TTC549 (cell line): ENCODE measurements around the gene PDZD4.

Source experiments
- FAIRE-seq: peaks from 2 replicates; lab custom pipeline; 2012; peaks lifted over from hg19 to GRCh38; lab: Jason Lieb, UNC

Gene PDZD4

DNA sequence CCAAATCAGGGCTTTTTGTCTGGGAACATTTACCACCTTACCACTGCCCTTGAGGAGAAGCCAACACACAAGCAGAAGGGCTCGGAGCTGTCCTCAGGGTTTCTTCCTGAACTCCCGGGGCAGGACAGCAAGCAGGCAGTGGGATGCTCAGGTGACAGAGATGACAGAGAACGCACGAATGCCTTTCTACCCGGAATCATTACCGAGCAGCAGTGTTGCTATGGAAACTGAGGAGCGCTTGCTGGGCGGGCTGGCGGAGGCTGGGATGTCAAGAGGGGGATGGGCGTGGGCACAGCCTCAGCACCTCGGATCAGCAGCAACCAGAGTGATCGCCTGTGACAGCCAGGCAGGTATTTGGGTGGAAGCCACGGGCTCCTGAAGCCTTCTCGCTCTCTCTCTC lies 18.1 kb downstream of the PDZD4 start:
- no peak for FAIRE-seq

DNA sequence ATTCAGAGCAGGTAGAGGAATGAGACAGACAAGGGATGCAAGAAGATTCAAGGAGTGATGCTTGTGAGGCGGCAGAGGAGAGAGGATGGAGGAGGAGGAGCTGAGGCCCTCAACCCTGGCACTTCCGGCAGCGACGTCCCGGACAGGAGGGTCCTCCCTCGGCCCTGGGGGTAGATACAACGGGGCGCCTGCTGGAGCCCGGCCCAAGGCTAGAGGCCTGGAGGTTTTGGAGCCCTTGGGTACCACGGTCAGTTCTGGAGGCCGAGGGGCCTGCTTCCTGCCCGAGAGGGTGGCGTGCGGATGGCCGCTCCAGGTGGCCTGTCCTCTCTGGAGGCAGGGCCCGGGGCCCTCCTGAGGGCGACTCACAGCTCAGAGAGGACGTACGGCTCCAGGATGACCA lies 22.4 kb downstream of the PDZD4 start:
- FAIRE-seq, result no peak

DNA sequence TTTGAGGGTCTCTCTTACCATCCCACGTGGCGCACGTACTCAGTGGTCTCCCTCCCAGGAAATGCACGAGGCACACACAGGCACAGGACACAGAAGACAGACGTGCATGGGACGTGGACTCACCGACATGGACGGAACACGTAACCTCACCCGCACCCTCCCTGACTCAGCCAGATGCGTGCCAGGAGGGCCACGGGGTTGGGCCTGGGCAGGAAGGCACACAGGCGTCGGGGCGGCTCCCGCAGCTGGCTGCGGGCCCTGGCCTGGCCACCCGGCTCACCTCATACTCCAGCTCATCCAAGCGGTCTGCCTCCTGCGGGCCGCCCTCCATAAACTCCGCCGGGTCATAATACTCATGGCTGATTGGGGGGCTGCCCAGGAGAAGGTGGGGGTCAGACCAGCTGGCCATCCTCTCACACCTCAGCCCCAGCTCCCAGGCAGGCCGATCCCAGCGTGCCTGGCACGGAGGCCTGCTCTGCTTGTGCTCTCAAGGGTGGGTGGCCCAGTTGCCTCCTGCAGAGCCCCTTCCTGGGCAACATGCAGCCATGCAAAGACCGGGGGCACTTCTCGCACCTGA lies 23.3 kb downstream of the PDZD4 start:
- FAIRE-seq, result no peak

DNA sequence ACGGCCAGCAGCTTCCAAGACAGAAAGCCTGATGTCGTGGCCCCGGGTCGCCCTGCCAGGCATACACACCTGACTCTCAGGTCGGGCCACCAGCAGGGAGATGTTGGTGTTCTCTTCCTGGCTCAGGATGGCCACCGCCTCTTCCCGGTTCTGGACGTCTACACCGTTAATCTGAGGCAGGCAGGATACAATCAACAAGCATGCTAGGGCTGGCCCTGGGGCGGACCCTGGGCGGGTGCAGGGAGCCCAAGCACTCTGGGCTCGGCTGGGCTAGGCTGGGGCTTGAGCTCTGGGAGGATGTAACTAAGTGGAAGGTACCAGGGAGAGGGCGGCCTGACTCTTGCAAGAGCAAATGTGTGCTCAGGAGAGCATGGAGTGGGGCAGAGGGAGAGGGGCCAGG lies 24.9 kb downstream of the PDZD4 start:
- no peak for FAIRE-seq

DNA sequence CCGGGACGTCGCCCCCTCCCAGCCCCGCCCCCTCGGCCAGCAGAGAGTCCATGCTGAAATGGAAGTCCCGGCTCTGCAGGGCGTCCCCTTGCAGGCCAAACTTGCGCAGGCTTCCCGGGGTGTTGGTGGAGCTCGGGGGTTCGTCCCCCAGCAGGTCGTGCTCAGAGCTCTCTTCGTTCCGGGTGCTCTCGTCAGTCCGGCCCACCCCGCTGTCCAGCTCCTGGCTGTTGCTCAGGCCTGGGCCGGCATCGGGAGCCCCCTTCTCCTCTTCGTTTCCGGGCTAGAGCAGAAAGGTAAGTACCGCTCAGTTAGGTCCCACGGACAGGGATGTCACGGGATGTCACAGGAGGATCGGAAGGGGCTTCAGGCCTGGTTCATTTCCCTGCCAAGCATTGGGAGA lies 25.7 kb downstream of the PDZD4 start:
- FAIRE-seq, result no peak

DNA sequence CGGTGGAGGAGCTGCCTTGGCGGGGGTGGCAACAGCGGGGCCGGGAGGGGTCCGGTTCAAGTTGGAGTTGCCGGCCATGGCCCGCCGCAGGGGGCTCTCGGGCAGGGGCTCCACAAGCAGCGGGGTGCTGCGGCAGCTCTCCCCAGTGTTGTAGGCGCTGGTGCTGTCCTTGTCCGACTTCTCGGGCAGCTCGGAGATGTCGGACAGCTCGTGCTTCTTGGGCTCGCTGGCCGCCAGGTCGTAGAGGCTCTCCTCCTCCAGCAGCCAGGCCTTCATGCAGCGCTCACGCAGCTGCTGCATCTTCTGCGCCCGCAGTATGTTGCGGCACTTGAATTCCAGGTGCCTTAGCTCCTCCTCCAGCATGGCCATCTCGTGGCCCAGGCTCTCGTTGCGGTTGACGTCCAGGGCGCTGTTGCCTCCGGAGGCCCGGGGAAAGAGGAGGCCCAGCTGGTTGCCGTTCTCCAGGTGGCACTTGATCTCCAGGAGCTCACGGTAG lies 26.2 kb downstream of the PDZD4 start:
- FAIRE-seq, result no peak

DNA sequence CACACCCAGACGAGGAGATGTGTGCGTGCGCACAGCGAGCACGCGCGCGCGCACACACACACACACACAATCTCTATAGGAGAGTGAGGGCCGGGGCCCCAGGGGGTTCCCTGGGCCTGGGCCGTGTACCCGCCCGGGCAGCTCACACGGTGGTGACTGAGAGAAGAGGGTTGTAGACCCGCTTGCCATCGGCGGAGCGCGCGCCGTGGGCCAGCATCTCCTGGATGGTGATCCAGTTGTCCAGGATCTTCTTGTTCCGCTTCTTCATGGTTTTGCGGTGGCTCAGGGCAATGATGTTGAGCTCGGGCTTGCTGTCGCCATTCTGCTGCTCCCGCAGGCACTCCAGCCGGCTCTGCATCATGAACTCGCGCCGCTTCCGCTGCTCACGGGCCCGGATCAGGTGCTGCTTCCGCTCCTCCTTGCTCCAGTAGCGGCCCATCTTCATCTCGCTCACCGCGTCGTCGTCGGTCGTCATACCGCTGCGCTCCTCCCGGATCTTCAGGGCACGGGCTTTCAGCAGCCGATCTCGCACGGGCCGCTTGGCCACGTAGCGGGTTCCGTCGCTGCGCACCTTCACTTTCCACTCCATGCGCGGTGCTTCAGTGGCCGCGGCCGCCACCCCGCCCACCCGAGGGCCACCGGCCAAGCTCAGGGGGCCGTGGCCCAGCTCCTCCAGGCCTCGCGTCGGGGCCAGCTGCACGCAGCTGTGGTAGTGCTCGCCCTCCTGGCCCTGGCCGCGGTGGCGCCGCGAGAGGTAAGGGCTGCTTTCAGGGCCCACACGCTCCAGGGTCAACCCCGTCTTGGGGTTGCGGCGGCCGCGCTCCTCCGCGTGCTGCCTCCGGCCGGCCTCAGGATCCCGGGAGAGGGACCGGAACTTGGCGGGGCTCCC lies 26.9 kb downstream of the PDZD4 start:
- FAIRE-seq, result no peak

DNA sequence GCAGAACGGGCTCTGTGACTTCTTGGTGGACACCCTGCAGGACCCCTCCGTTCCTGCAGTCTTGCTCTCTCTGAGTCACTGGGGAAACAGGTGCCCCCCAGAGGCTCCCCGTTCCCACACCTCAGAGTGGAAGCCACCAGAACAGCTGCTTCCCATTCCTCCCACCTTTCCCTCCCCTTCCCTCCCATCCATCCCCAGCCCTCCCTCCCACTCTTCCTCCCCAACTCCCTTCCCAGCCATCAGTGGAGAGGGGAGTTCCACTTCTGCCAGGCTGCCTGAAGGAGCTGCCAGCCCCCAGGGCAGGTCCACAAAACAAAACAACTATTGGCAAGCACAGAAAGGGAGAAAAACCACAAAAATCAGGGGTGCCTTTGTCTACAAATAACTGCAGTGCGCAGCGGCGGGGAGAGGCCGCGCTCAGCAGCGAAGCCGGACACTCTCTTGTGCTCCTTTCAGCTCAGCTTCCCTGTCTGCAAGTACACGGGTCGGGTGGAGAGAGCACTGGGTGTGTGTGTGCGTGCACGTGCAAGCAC lies 27.8 kb downstream of the PDZD4 start:
- no peak for FAIRE-seq

DNA sequence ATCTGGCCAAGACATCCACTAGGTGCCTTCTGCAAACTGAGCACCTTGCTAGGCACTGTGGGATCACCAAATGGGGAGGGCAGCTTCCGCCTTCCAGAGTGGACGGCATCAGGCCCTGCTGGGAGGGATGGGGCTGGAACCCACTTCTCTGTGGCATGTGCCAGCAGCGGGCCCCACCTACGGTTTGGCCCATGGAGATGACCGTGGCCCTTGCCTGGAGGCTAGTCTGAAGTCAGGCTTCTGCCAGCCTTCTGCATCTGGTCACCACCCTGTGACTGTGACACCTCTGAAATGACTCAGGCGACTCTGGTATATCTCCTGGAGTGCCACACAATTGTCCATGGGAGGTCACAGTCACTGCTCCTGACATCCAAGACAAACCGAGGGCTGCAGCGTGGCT lies 28.7 kb downstream of the PDZD4 start:
- no peak for FAIRE-seq

DNA sequence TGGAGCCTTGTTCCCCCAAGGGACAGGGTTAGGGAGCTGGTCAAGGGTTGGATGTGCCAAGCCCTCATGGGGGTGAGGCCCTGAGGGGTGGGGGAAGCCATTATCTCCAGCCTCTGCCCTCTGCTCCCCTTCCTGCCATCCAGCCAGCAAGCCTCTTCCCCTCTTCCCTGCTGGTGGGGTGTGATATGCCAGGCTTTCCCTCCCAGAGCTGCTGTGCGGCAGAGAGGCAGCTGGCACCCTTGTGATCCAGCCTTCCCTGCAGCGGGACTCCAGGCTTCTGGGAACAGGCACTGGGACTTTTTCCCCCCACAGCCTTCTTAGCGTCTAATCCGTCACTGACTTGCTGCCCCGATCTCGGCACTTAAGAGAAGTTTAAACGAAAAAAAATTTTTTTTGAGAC lies 29.6 kb downstream of the PDZD4 start:
- no peak for FAIRE-seq

DNA sequence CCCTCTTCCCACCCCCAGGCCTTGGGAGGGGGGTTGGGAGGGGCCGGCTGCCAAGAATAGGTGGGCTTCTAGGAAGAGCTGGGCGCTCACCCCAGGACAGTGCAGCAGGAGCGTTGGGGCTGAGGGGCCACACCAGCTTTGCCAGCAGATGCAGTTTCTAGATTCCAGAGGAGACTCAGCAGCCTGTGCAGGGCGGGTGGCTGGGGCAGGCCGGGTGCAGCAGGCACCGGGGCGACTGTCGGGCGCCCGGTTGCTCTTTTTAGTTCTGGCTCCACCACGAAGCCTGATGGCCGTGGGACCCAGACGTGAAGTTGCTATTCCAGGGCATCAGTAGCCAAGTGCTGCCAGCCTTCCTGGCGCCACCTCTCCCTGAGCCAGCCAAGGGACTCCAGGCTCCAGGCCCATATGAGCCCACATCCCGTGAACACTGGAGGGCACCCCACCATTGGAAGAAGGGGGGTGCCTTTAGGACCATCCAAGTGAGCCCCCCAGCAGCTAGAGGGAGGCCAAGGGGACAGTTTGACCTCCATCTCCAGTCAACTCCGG lies 30.1 kb downstream of the PDZD4 start:
- FAIRE-seq, result no peak

DNA sequence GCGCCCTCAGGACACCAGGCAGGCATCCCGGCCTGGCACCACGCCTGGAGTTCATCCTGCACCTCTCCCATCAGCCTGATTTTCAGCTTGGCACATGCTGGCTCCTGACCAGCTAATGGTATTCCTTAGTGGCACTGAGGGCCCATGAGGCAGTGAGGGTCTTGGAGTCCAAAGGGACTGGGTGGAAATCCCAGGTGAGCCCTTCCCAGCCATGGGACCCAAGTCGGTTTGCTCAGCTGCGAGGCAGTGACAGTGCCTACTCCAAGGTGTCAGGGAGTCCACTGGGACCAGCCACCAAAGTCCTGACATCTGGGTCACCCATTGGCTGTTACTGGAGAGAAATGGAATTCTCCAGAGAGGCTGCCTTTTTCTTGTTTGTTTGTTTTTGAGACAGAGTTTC lies 31.0 kb downstream of the PDZD4 start:
- FAIRE-seq, result no peak

DNA sequence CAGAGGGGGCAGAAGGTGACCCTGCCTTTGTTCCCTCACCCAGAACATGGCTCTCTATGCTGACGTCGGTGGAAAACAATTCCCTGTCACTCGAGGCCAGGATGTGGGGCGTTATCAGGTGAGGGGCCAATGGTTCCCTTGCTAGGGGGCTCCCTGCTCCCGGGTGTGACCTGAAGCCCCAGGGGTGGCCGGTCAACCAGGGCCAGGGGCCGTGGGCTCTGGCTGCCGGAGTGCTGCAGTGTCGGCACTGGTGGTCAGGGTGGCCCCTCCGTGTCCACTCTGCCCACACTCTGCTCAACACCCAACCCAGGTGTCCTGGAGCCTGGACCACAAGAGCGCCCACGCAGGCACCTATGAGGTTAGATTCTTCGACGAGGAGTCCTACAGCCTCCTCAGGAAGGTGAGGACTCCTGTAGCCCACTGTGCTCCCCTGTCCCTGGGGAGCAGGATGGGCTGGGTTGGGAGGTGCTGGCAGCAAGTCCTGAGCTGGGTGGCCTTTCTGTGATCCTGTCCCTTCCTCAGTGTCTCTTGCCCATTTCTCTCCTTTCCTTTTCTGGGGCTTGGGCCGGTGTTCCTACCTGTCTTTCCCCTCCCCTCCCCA lies 32.8 kb downstream of the PDZD4 start:
- FAIRE-seq, result no peak

DNA sequence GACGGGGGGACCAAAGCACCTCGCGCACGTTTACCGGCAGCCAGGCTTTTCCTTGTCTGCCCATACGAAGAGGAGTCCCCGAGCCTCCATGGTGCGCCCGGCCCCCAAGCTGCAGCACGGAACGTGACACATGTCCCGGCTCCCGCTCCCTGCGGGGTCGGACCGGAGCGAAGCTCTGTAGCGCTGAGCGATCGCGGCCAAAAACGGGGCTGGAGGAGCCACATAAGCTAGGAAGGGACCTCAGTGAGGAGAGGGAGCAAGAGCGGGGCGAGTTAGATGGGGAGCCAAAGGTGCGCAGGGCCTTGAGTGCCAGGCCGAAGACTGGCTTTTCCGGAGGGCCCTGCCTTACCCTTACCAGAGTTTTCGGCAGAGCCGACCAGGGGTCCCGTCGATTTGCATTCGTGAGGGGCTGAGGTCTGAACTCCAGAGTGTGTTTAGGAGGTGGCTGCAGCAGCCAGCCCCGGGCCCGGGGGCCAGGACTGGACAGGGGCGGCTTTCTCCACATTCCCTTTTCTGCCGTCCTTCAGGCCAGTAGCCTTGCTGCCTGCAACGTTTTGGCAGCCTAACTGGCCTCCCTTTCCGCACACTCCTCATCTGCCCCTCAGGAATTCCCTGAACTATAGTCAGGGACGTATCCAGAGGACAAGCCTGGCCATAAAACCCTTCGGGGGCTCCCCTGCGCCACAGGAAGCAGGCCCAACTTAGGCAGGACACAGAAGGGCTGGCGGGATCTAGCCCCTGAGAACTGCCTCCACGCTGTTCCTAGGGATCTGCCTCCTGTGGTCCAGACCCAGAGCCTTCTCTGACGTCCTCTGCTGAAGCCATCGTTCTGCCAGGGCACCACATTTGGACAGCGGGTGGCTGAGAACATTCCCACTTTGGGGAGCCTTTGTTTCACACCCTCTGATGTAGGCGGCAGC lies 35.2 kb downstream of the PDZD4 start:
- FAIRE-seq, result no peak

DNA sequence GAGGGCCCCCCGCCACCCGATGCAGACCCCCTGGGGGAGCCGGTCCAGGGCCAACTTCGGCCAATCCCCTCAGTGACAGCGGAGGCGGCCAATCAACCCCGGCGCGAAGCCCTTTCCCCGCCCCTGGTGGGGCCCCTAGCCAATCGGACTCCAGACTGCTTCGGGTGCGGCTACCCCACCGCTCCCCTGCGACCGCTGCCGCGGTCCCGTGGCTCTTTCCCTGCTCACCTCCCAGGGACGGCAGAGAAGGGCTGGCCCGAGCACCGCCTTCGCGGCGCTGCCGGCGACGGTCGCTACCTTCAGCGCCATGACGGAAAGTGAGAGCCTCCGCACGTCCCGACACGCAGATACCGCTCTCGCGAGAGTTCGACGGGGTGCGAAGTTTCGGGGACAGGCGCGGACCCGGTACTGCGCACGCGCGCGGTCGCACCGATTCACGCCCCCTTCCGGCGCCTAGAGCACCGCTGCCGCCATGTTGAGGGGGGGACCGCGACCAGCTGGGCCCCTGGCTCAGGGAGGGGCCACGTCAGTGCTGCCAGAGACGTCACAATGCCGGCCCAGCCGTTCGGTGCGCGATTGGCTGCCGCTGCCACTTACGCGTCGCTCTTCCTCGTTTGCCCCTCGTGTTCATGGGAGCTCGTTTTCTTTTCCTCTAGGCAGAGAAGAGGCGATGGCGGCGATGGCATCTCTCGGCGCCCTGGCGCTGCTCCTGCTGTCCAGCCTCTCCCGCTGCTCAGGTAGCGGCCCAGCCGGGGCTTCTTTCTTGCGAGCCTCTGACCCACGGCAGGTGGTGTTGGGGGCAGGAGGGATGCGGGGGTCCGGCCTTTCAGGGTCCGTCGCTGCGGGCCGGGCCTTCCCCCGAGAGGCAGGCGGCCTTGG lies 36.1 kb downstream of the PDZD4 start, which contains the start of the genes IDH3G and SSR4:
Gene IDH3G, minus strand, starts transcription at position 358 of the 879 bp plus-strand sequence. Its CDS starts 49 bp downstream, at position 309.
Gene SSR4, plus strand, starts transcription at position 651 of the 879 bp plus-strand sequence. Its CDS starts 20 bp downstream, at position 671.
- no peak for FAIRE-seq

DNA sequence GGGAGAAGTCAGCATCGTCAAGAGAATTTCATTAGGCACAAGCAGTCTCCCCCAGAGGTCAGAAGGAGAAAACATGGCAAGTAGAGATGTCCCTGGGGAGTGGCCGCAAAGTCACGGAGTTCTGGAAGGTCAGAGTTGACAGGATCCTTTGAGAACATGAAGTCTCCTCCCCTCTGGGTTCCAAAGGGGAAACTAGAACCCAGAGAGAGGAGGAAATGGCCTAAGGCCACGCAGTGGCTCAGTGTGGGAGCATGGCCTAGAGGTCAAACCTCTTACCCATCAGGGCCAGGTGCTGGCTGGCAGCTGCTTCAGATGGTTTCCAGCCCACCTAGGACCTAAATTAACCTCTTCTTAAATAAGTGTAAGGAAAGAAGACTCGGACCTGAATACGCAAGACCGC lies 37.1 kb downstream of the PDZD4 start:
- FAIRE-seq, result no peak

DNA sequence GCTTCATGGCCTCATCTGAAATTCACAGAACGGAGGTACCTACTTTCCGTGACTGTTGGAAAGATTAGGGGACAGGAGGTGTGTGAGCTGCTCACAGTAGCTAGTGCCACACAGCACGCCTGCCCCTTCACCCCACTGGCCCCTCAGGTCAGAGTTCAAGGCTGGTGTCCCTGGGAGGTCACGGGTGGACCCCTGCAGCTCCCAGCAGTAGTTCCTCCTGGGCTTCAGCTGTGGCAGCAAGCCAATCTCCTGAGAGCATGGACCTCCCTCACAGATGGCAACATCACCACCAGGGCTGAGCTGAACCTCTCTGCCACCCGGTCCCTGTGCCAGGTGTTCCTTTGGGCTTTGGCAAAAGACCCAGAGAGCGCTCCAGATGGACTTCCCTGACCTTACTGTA lies 38.0 kb downstream of the PDZD4 start:
- FAIRE-seq, result no peak

DNA sequence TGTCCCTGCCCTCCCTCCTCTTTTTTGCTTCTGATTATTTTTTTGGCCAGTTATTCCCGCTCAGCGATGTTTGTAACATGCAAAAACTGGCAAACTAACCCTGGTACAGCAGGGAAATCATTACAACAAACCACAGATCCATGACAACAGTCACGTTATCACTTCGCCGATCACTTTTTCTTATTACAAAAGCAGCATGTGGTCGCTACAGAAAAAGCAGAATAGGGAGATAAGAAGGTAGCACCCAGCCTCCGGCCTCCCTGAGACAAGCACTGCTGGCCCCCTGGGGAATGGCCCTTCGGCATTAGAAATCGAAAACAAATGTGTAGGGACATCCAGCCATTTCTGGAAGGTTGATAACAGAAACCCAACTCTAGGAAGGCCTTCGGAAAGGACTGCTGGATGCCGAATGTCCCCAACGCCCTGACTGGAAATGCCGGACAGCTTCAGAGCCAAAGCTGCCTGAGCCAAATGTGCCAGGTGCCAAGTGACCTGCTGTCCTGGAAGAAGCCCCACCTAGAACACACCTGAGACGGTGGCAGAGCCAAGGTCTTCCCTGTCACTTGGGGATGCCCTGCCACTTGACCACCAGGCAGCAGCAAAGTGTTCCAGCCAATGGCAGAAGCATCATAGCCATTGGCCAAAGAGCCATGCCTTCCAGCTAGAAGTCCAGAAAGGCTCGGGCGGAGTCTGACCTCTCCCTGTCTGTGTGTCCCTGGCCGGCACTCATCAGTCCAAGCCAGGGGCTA lies 39.1 kb downstream of the PDZD4 start:
- FAIRE-seq, result no peak

DNA sequence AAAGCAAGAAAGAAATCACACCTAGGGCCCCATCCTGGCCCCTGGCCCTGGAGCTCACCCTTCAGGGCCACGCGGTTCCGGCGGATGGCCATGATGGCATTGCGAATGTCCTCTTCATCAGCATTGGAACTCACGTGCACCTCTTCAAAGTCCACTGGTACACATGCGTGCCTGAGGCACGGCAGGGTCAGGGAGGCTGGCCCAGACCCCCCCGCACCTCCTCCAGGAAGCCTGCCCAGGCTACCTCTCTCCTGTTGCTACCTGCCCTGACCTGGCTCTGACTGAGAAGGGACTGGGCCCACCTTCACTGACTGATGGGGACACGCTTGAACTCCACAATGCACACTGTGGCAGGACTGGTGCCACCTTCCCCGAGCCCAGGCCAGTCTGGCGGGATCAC lies 40.7 kb downstream of the PDZD4 start:
- no peak for FAIRE-seq

DNA sequence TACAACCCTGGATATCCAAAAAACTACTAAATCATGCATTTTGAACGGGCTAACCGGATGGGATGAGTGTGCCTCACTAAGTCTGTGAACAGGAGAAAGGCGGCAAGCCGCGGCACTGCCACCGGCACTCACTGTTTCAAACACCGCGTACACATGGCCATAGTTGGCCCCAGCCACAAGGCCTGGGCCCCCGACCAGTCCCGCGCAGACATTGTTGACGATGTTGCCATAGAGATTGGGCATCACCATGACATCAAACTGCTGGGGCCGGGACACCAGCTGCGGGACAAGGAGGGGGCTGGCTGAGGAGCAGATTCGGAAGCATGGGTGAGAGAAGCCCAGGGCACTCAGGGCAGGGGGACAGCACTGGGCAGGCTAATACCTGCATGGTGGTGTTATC lies 43.7 kb downstream of the PDZD4 start:
- FAIRE-seq, result no peak
